Smooth muscle cell (in vitro differentiated cells): ENCODE measurements around the gene AZIN2. TPM values are rescaled to one million over a fixed set of nuclear protein-coding genes. Genes with fewer than 3 reads are reported as not detected.
"Not testable (repeated sequence)": the region's sequence is repeated elsewhere in the genome, so short reads cannot be mapped to it uniquely, and the experiment has no call there.

Source experiments
- DNase-seq: peaks from one replicate; lab custom pipeline; 2025; ENCODE audit not compliant: unreplicated experiment; lab: John Stamatoyannopoulos, UW
- H2AFZ ChIP-seq: fragments of 200-600 bp; sonication (generic); 2 replicates; pipeline ENCODE4 v1.6.0; 2016; ENCODE audit warnings: antibody characterized with exemption, low read depth, mild to moderate bottlenecking
- H3F3A ChIP-seq: fragments of 200-600 bp; sonication (generic); 2 replicates; pipeline ENCODE4 v1.6.0; 2017; ENCODE audit warnings: antibody characterized with exemption, low read depth
- H3K27ac ChIP-seq: fragments of 200-600 bp; sonication (generic); 2 replicates; pipeline ENCODE4 v1.5.1; 2016; ENCODE audit warnings: low read depth, mild to moderate bottlenecking
- H3K27me3 ChIP-seq: fragments of 200-600 bp; sonication (generic); 2 replicates; pipeline ENCODE4 v1.6.1; 2016; ENCODE audit warnings: low read depth, mild to moderate bottlenecking
- H3K36me3 ChIP-seq: fragments of 200-600 bp; sonication (generic); 2 replicates; pipeline ENCODE4 v1.5.1; 2016; ENCODE audit warnings: low read depth
- H3K4me1 ChIP-seq: fragments of 200-600 bp; sonication (generic); 2 replicates; pipeline ENCODE4 v1.5.1; 2016; ENCODE audit warnings: low read depth
- H3K4me2 ChIP-seq: fragments of 200-600 bp; sonication (generic); 2 replicates; pipeline ENCODE4 v1.6.0; 2016; ENCODE audit warnings: mild to moderate bottlenecking
- H3K4me3 ChIP-seq: fragments of 200-600 bp; sonication (generic); 2 replicates; pipeline ENCODE4 v1.5.1; 2016; ENCODE audit warnings: mild to moderate bottlenecking
- H3K79me2 ChIP-seq: fragments of 200-600 bp; sonication (generic); 2 replicates; pipeline ENCODE4 v1.6.0; 2016; ENCODE audit warnings: low read depth, mild to moderate bottlenecking
- H3K9ac ChIP-seq: fragments of 200-600 bp; sonication (generic); 2 replicates; pipeline ENCODE4 v1.6.0; 2016; ENCODE audit warnings: low read depth
- H3K9me3 ChIP-seq: fragments of 200-600 bp; sonication (generic); replicated peaks from 2 replicates; pipeline ENCODE4 v1.5.1; 2016; ENCODE audit warnings: low read depth
- H4K20me1 ChIP-seq: fragments of 200-600 bp; sonication (generic); 2 replicates; pipeline ENCODE4 v1.6.0; 2016; ENCODE audit warnings: low read depth
- CTCF ChIP-seq: fragments of 200-600 bp; sonication (generic); IDR thresholded peaks from 2 replicates; pipeline ENCODE4 v1.5.1; 2017; ENCODE audit warnings: borderline replicate concordance, mild to moderate bottlenecking, antibody characterized with exemption; ENCODE audit not compliant: insufficient read depth, poor library complexity, severe bottlenecking
- WGBS: methylation state at CpG from one replicate; pipeline ENCODE4 v1.1.7; 2016; ENCODE audit warnings: low lambda C conversion rate; 5-methylcytosine and 5-hydroxymethylcytosine counted together
- polyA plus RNA-seq: library from polyadenylated mRNA; unstranded; fragments of >200 nt; fragmentation: Nextera tagmentation; extraction: Ambion mirVana; gene quantifications from 2 replicates; pipeline ENCODE4 v1.2.1, GENCODE V29; 2016
- total RNA-seq: library from RNA; depleted of rRNA; stranded (reverse); fragments of >200 nt; gene quantifications from 2 replicates; pipeline ENCODE4 v1.2.3, GENCODE V29; 2014

The AZIN2 gene
- total and polyA plus RNA-seq, 2 experiments from 2014 or later = 7.9 to 33.5 TPM

- H4K20me1 ChIP-seq = peaks cover 3% of the 10 kb centered on the region
Measured at GRCh38 chr1:33097762-33098161, 16.8 kb downstream of the AZIN2 start.

GRCh38 chr1:33098371-33098770 is 17.4 kb downstream of the AZIN2 start:
- H4K20me1 ChIP-seq = peaks cover 3% of the 10 kb centered on the region
- peak overlapping the region; percentile 89 for H3K27ac ChIP-seq
- no peaks in the 10 kb centered on the region for H3K27me3 ChIP-seq
- no peak overlapping the region for H3K4me3 ChIP-seq
- peaks cover 10% of the 10 kb centered on the region for H3K4me1 ChIP-seq
- DNase-seq = no peak
- H2AFZ ChIP-seq = no peak overlapping the region
- H3K4me2 ChIP-seq = peak overlapping the region; percentile 50
- peak overlapping the region; percentile 49 for H3K9ac ChIP-seq
- H3F3A ChIP-seq = peaks cover 21% of the 10 kb centered on the region
- H3K79me2 ChIP-seq = no peaks in the 10 kb centered on the region
- TF ChIP-seq CTCF = no peak
- no peaks in the 10 kb centered on the region for H3K36me3 ChIP-seq
- no peaks in the 10 kb centered on the region for H3K9me3 ChIP-seq

More at GRCh38 chr1:33097762-33098161, 16.8 kb downstream of the AZIN2 start:
- Histone ChIP-seq H3K4me1 (peaks cover 10% of the 10 kb centered on the region), H3K9ac (no peak overlapping the region), H3K4me2 (peak overlapping the region; percentile 50), H3K27me3 (no peaks in the 10 kb centered on the region), H3K79me2 (no peaks in the 10 kb centered on the region), H3K27ac (peak overlapping the region; percentile 89), H2AFZ (no peak overlapping the region), H3K36me3 (no peaks in the 10 kb centered on the region), H3K9me3 (no peaks in the 10 kb centered on the region), H3K4me3 (no peak overlapping the region), H3F3A (peaks cover 21% of the 10 kb centered on the region)
- no peak for DNase-seq
- WGBS = 97% methylated on average over 4 of the region's 4 CpGs
- TF ChIP-seq CTCF = no peak

GRCh38 chr1:33099290-33100118 is 18.6 kb downstream of the AZIN2 start:
- peak; percentile 52 for TF ChIP-seq CTCF
- H3K9ac ChIP-seq = peak overlapping the region; percentile 49
- DNase-seq = peak; percentile 80
- peak overlapping the region; percentile 76 for H3K4me2 ChIP-seq
- WGBS = 19% methylated on average over 13 of the region's 13 CpGs
- no peaks in the 10 kb centered on the region for H3K36me3 ChIP-seq
- H3F3A ChIP-seq = peaks cover 21% of the 10 kb centered on the region
- no peaks in the 10 kb centered on the region for H3K79me2 ChIP-seq
- H3K4me1 ChIP-seq = peaks cover 10% of the 10 kb centered on the region
- H3K4me3 ChIP-seq = no peak overlapping the region
- peaks cover 3% of the 10 kb centered on the region for H4K20me1 ChIP-seq
- H3K9me3 ChIP-seq = no peaks in the 10 kb centered on the region
- peak overlapping the region; percentile 89 for H3K27ac ChIP-seq
- H2AFZ ChIP-seq = no peak overlapping the region
- no peaks in the 10 kb centered on the region for H3K27me3 ChIP-seq

- 75% methylated on average over 4 of the region's 4 CpGs for WGBS
- H3K4me3 ChIP-seq, H4K20me1 ChIP-seq, H2AFZ ChIP-seq, H3K9me3 ChIP-seq, H3K27me3 ChIP-seq, H3K36me3 ChIP-seq, DNase-seq, H3K9ac ChIP-seq, H3K79me2 ChIP-seq: not testable (repeated sequence)
- H3K4me2 ChIP-seq = peak overlapping the region; percentile 76
- H3K27ac ChIP-seq = peak overlapping the region; percentile 89
- peaks cover 21% of the 10 kb centered on the region for H3F3A ChIP-seq
- H3K4me1 ChIP-seq = peaks cover 10% of the 10 kb centered on the region
Measured at GRCh38 chr1:33100119-33100415, 19.1 kb downstream of the AZIN2 start.
